ENCODE data around the gene VWA8.

The VWA8 gene

GRCh38 chr13:41833831-41834230 lies 127.1 kb downstream of the VWA8 start:
- no peak for TF ChIP-seq CTCF (IDR thresholded peaks at IDR 0.05; ENCODE audit: low read depth, low read length)
- no peak for TF ChIP-seq EZH2phosphoT487 (IDR thresholded peaks at IDR 0.05; ENCODE audit: low read depth)
- Histone ChIP-seq H3K4me1 (ENCODE audit: low read length) (peaks cover 13% of the 10 kb centered on the region), H4K20me1 (ENCODE audit: insufficient read depth, low read length) (no peaks in the 10 kb centered on the region), H3K36me3 (replicated peaks; ENCODE audit: low read depth, low read length) (peaks cover 6% of the 10 kb centered on the region), H3K27me3 (ENCODE audit: low read depth, low read length) (no peaks in the 10 kb centered on the region), H3K9me3 (ENCODE audit: insufficient read depth, low read length) (no peaks in the 10 kb centered on the region), H3K4me2 (ENCODE audit: low read length) (no peak overlapping the region), H3K4me3 (ENCODE audit: low read length) (no peak overlapping the region), H2AFZ (ENCODE audit: low read depth, low read length) (no peak overlapping the region), H3K27ac (ENCODE audit: low read length) (no peak overlapping the region), H3K9ac (ENCODE audit: low read length) (no peak overlapping the region), H3K79me2 (ENCODE audit: low read length) (no peaks in the 10 kb centered on the region)

- Histone ChIP-seq H4K20me1 (ENCODE audit: insufficient read depth, low read length) (no peaks in the 10 kb centered on the region), H3K4me3 (ENCODE audit: low read length) (no peak overlapping the region), H3K4me1 (ENCODE audit: low read length) (peaks cover 13% of the 10 kb centered on the region), H3K27me3 (ENCODE audit: low read depth, low read length) (no peaks in the 10 kb centered on the region), H3K79me2 (ENCODE audit: low read length) (no peaks in the 10 kb centered on the region), H3K36me3 (replicated peaks; ENCODE audit: low read depth, low read length) (peaks cover 7% of the 10 kb centered on the region), H3K9ac (ENCODE audit: low read length) (no peak overlapping the region), H3K9me3 (ENCODE audit: insufficient read depth, low read length) (no peaks in the 10 kb centered on the region), H3K27ac (ENCODE audit: low read length) (no peak overlapping the region), H2AFZ (ENCODE audit: low read depth, low read length) (no peak overlapping the region), H3K4me2 (ENCODE audit: low read length) (no peak overlapping the region)
- TF ChIP-seq CTCF (IDR thresholded peaks at IDR 0.05; ENCODE audit: low read depth, low read length) (no peak), EZH2phosphoT487 (IDR thresholded peaks at IDR 0.05; ENCODE audit: low read depth) (no peak)
Observed at GRCh38 chr13:41833201-41833600, 127.7 kb downstream of the VWA8 start.

- no peaks in the 10 kb centered on the region for H3K27me3 ChIP-seq (ENCODE audit: low read depth, low read length)
- H3K9ac ChIP-seq (ENCODE audit: low read length), result no peak overlapping the region
- no peaks in the 10 kb centered on the region for H3K4me1 ChIP-seq (ENCODE audit: low read length)
- H3K4me2 ChIP-seq (ENCODE audit: low read length), result no peak overlapping the region
- no peak overlapping the region for H3K4me3 ChIP-seq (ENCODE audit: low read length)
- no peaks in the 10 kb centered on the region for H3K9me3 ChIP-seq (ENCODE audit: insufficient read depth, low read length)
- H3K27ac ChIP-seq (ENCODE audit: low read length), result no peak overlapping the region
- H3K36me3 ChIP-seq (replicated peaks; ENCODE audit: low read depth, low read length), result peaks cover 11% of the 10 kb centered on the region
- H3K79me2 ChIP-seq (ENCODE audit: low read length), result no peaks in the 10 kb centered on the region
- no peaks in the 10 kb centered on the region for H4K20me1 ChIP-seq (ENCODE audit: insufficient read depth, low read length)
- H2AFZ ChIP-seq (ENCODE audit: low read depth, low read length), result no peak overlapping the region
- TF ChIP-seq CTCF (IDR thresholded peaks at IDR 0.05; ENCODE audit: low read depth, low read length) (no peak), EZH2phosphoT487 (IDR thresholded peaks at IDR 0.05; ENCODE audit: low read depth) (no peak)
Observed at GRCh38 chr13:41827507-41828213, 133.2 kb downstream of the VWA8 start.

- Histone ChIP-seq H4K20me1 (ENCODE audit: insufficient read depth, low read length) (no peaks in the 10 kb centered on the region), H3K4me1 (ENCODE audit: low read length) (no peaks in the 10 kb centered on the region), H3K36me3 (replicated peaks; ENCODE audit: low read depth, low read length) (peaks cover 7% of the 10 kb centered on the region), H3K79me2 (ENCODE audit: low read length) (no peaks in the 10 kb centered on the region), H3K4me3 (ENCODE audit: low read length) (no peak overlapping the region), H3K27me3 (ENCODE audit: low read depth, low read length) (no peaks in the 10 kb centered on the region), H3K9ac (ENCODE audit: low read length) (no peak overlapping the region), H2AFZ (ENCODE audit: low read depth, low read length) (no peak overlapping the region), H3K9me3 (ENCODE audit: insufficient read depth, low read length) (no peaks in the 10 kb centered on the region), H3K4me2 (ENCODE audit: low read length) (no peak overlapping the region), H3K27ac (ENCODE audit: low read length) (no peak overlapping the region)
- TF ChIP-seq EZH2phosphoT487 (IDR thresholded peaks at IDR 0.05; ENCODE audit: low read depth) (no peak), CTCF (IDR thresholded peaks at IDR 0.05; ENCODE audit: low read depth, low read length) (no peak)
Observed at GRCh38 chr13:41825691-41826090, 135.2 kb downstream of the VWA8 start.

Measured in OCI-LY3 (cell line).